Naive thymus-derived CD8-positive, alpha-beta T cell (primary cell): ENCODE data around the gene BST1. TPM values are rescaled to one million over a fixed set of nuclear protein-coding genes. Genes with fewer than 3 reads are reported as not detected.
"Not testable (repeated sequence)": the region's sequence is repeated elsewhere in the genome, so short reads cannot be mapped to it uniquely, and the experiment has no call there.

Experiments used
- ATAC-seq, 2 donors: fragments of 150-1000 bp; cut with Tn5 transposase in 1 of 2; sonication (Bioruptor Pico), chemical (Tn5 transposase) in 1 of 2; 1 replicate in 1 of 2; 2 replicates in 1 of 2; pipeline ENCODE4 v1.10.0; 2021; ENCODE audit warnings: mild to moderate bottlenecking in 2 of 2, moderate library complexity in 2 of 2
- POLR2A ChIA-PET: fragments of 350-600 bp; sonication (Branson Sonifier 250); formaldehyde crosslinking; loops from one replicate; lab custom pipeline; 2021; ENCODE audit warnings: antibody characterized with exemption; lab: Charles Lee
- DNase-seq, 10 donors: peaks; one replicate each; pipeline versions ENCODE4 v3.0.0 to v3.0.0-alpha.2; 2020 to 2022
- H3K27ac Mint-ChIP-seq, 10 donors: one replicate each; pipeline ENCODE4 v1.8.0; 2020 to 2022; ENCODE audit warnings: mild to moderate bottlenecking in 10 of 10, mixed read lengths in 10 of 10, moderate library complexity in 4 of 10, inconsistent platforms in 1 of 10
- H3K27me3 Mint-ChIP-seq, 5 donors: one replicate each; pipeline ENCODE4 v1.8.0; 2021 to 2022; ENCODE audit warnings: mixed read lengths in 5 of 5
- H3K36me3 Mint-ChIP-seq, 3 donors: one replicate each; pipeline ENCODE4 v1.8.0; 2020 to 2022; ENCODE audit warnings: mixed read lengths in 3 of 3, mild to moderate bottlenecking in 2 of 3, inconsistent platforms in 1 of 3
- H3K4me1 Mint-ChIP-seq, 4 donors: one replicate each; pipeline ENCODE4 v1.8.0; 2021 to 2022; ENCODE audit warnings: mixed read lengths in 4 of 4
- H3K4me3 Mint-ChIP-seq, 10 donors: one replicate each; pipeline ENCODE4 v1.8.0; 2020 to 2022; ENCODE audit warnings: mild to moderate bottlenecking in 10 of 10, mixed read lengths in 10 of 10, moderate library complexity in 6 of 10, inconsistent platforms in 1 of 10
- H3K9me3 Mint-ChIP-seq, 9 donors: one replicate each; pipeline ENCODE4 v1.8.0; 2020 to 2022; ENCODE audit warnings: mixed read lengths in 9 of 9, mild to moderate bottlenecking in 3 of 9, inconsistent platforms in 1 of 9, moderate library complexity in 1 of 9
- polyA plus RNA-seq, 3 donors: library from polyadenylated mRNA; unstranded; fragments of 300-500 nt; fragmentation: Illumina TruSeq; gene quantifications; one replicate each; pipeline ENCODE4 v1.2.3, GENCODE V29; 2021
- total RNA-seq, 8 experiments: library from RNA in 2 of 8; stranded (reverse) in 2 of 8; gene quantifications; one replicate each; pipeline ENCODE4 v1.2.3 and lab custom pipeline; 2021 to 2026

Gene BST1
- total and polyA plus RNA-seq, 5 experiments from 2014 or later = 0.23 to 0.49 (median 0.42) TPM

GRCh38 chr4:15717657-15718416, 15.0 kb downstream of the BST1 start:
- H3K4me1 Mint-ChIP-seq = no peaks in the 10 kb centered on the region

GRCh38 chr4:15718465-15718864, 15.6 kb downstream of the BST1 start:
- no peak overlapping the region for H3K4me3 Mint-ChIP-seq
- no peak overlapping the region for H3K27ac Mint-ChIP-seq
- POLR2A ChIA-PET = no interaction called here
- no peaks in the 10 kb centered on the region for H3K27me3 Mint-ChIP-seq
- H3K9me3 Mint-ChIP-seq = no peaks in the 10 kb centered on the region
- no peaks in the 10 kb centered on the region for H3K36me3 Mint-ChIP-seq
- ATAC-seq (no peak), DNase-seq (no peak)
- no peaks in the 10 kb centered on the region for H3K4me1 Mint-ChIP-seq

More at GRCh38 chr4:15717657-15718416, 15.0 kb downstream of the BST1 start:
- H3K27me3 Mint-ChIP-seq = no peaks in the 10 kb centered on the region
- ATAC-seq (no peak), DNase-seq (no peak)
- H3K4me3 Mint-ChIP-seq = no peak overlapping the region
- POLR2A ChIA-PET = no interaction called here
- H3K27ac Mint-ChIP-seq = no peak overlapping the region
- no peaks in the 10 kb centered on the region for H3K9me3 Mint-ChIP-seq
- no peaks in the 10 kb centered on the region for H3K36me3 Mint-ChIP-seq

- POLR2A ChIA-PET = no interaction called here
- no peak for DNase-seq
- no peaks in the 10 kb centered on the region for H3K4me1 Mint-ChIP-seq
- no peaks in the 10 kb centered on the region for H3K9me3 Mint-ChIP-seq
- H3K4me3 Mint-ChIP-seq = no peak overlapping the region
- ATAC-seq = no peak
- no peak overlapping the region for H3K27ac Mint-ChIP-seq
- no peaks in the 10 kb centered on the region for H3K36me3 Mint-ChIP-seq
- H3K27me3 Mint-ChIP-seq = no peaks in the 10 kb centered on the region
These were observed 16.1 kb downstream of the BST1 start for GRCh38 chr4:15718959-15719358.

GRCh38 chr4:15719506-15719905, 16.6 kb downstream of the BST1 start:
- H3K4me3 Mint-ChIP-seq = no peak overlapping the region
- H3K9me3 Mint-ChIP-seq = no peaks in the 10 kb centered on the region
- ATAC-seq = no peak
- no peaks in the 10 kb centered on the region for H3K36me3 Mint-ChIP-seq
- H3K4me1 Mint-ChIP-seq = no peaks in the 10 kb centered on the region
- no peak overlapping the region for H3K27ac Mint-ChIP-seq
- POLR2A ChIA-PET = no interaction called here
- DNase-seq = no peak
- no peaks in the 10 kb centered on the region for H3K27me3 Mint-ChIP-seq

GRCh38 chr4:15720851-15721250, 18.0 kb downstream of the BST1 start:
- Mint-ChIP-seq H3K27me3 (no peaks in the 10 kb centered on the region), H3K9me3 (no peaks in the 10 kb centered on the region), H3K36me3 (no peaks in the 10 kb centered on the region), H3K4me3 (no peak overlapping the region), H3K27ac (no peak overlapping the region), H3K4me1 (peaks cover 0 to 7% (median 2%) of the 10 kb centered on the region in 4 donors)
- DNase-seq = no peak
- no peak for ATAC-seq
- POLR2A ChIA-PET = interaction anchor here (0.7 kb wide), 1 partner anchor 17 kb away, joined by 3 read pairs; no protein-coding TSS in a partner anchor

GRCh38 chr4:15725608-15726007, 22.7 kb downstream of the BST1 start:
- no peak for DNase-seq

GRCh38 chr4:15729910-15730533, 27.2 kb downstream of the BST1 start:
- H3K36me3 Mint-ChIP-seq = no peaks in the 10 kb centered on the region
- no peak overlapping the region for H3K27ac Mint-ChIP-seq
- H3K4me1 Mint-ChIP-seq = peaks cover 12 to 18% (median 13%) of the 10 kb centered on the region in 4 donors
- H3K27me3 Mint-ChIP-seq = no peaks in the 10 kb centered on the region
- no peak overlapping the region for H3K4me3 Mint-ChIP-seq
- POLR2A ChIA-PET = no interaction called here
- H3K9me3 Mint-ChIP-seq = no peaks in the 10 kb centered on the region
- ATAC-seq = peak; percentile 33 to 46
- peak in 8 of 10 donors; percentile 9 to 66 (median 44) for DNase-seq

More at GRCh38 chr4:15725608-15726007, 22.7 kb downstream of the BST1 start:
- H3K4me1 Mint-ChIP-seq = peaks cover 0 to 7% (median 2%) of the 10 kb centered on the region in 4 donors
- no peak for ATAC-seq
- POLR2A ChIA-PET = no interaction called here
- no peak overlapping the region for H3K4me3 Mint-ChIP-seq
- no peaks in the 10 kb centered on the region for H3K9me3 Mint-ChIP-seq
- no peaks in the 10 kb centered on the region for H3K27me3 Mint-ChIP-seq
- H3K36me3 Mint-ChIP-seq = no peaks in the 10 kb centered on the region
- H3K27ac Mint-ChIP-seq = peak overlapping the region in 1 of 10 donors; percentile 58

GRCh38 chr4:15733061-15733460, 30.2 kb downstream of the BST1 start:
- H3K9me3 Mint-ChIP-seq, H3K4me3 Mint-ChIP-seq, POLR2A ChIA-PET, ATAC-seq, H3K27ac Mint-ChIP-seq, DNase-seq, H3K27me3 Mint-ChIP-seq, H3K36me3 Mint-ChIP-seq: not testable (repeated sequence)
- H3K4me1 Mint-ChIP-seq = peaks cover 11 to 37% (median 22%) of the 10 kb centered on the region in 4 donors

GRCh38 chr4:15735536-15735935, 32.7 kb downstream of the BST1 start:
- peaks cover 11 to 37% (median 22%) of the 10 kb centered on the region in 4 donors for H3K4me1 Mint-ChIP-seq
- H3K36me3 Mint-ChIP-seq = peaks cover 0 to 4% (median 0%) of the 10 kb centered on the region in 3 donors
- H3K27ac Mint-ChIP-seq = no peak overlapping the region
- POLR2A ChIA-PET = no interaction called here
- H3K4me3 Mint-ChIP-seq = no peak overlapping the region
- no peaks in the 10 kb centered on the region for H3K27me3 Mint-ChIP-seq
- DNase-seq = no peak
- H3K9me3 Mint-ChIP-seq = peaks cover 0 to 7% (median 0%) of the 10 kb centered on the region in 9 donors
- no peak for ATAC-seq

- Mint-ChIP-seq H3K27ac (peak overlapping the region in 1 of 10 donors; percentile 12), H3K4me1 (peaks cover 11 to 37% (median 22%) of the 10 kb centered on the region in 4 donors), H3K36me3 (peaks cover 0 to 10% (median 7%) of the 10 kb centered on the region in 3 donors), H3K4me3 (no peak overlapping the region), H3K27me3 (no peaks in the 10 kb centered on the region), H3K9me3 (peaks cover 0 to 8% (median 7%) of the 10 kb centered on the region in 9 donors)
- POLR2A ChIA-PET = interaction anchor here (0.5 kb wide), 1 partner anchor 23 kb away, joined by 5 read pairs; no protein-coding TSS in a partner anchor
- ATAC-seq = no peak
- DNase-seq = no peak
These were observed 33.7 kb downstream of the BST1 start for GRCh38 chr4:15736514-15737050.

GRCh38 chr4:15737255-15737654, 34.4 kb downstream of the BST1 start:
- peaks cover 0 to 15% (median 8%) of the 10 kb centered on the region in 9 donors for H3K9me3 Mint-ChIP-seq
- no peak overlapping the region for H3K4me3 Mint-ChIP-seq
- no peaks in the 10 kb centered on the region for H3K27me3 Mint-ChIP-seq
- ATAC-seq (no peak), DNase-seq (no peak)
- POLR2A ChIA-PET = interaction anchor here (0.5 to 0.6 kb wide), 2 partner anchors 17 to 24 kb away, joined by 3 to 5 read pairs; no protein-coding TSS in a partner anchor
- peak overlapping the region in 1 of 10 donors; percentile 69 for H3K27ac Mint-ChIP-seq
- H3K4me1 Mint-ChIP-seq = peaks cover 11 to 37% (median 22%) of the 10 kb centered on the region in 4 donors
- peaks cover 0 to 13% (median 11%) of the 10 kb centered on the region in 3 donors for H3K36me3 Mint-ChIP-seq

GRCh38 chr4:15738877-15739276, 36.0 kb downstream of the BST1 start:
- POLR2A ChIA-PET = interaction anchor here (1.5 kb wide), 1 partner anchor 27 kb away, joined by 4 read pairs; no protein-coding TSS in a partner anchor
- Mint-ChIP-seq H3K36me3 (peaks cover 0 to 18% (median 14%) of the 10 kb centered on the region in 3 donors), H3K27ac (no peak overlapping the region), H3K27me3 (no peaks in the 10 kb centered on the region), H3K9me3 (peaks cover 0 to 25% (median 14%) of the 10 kb centered on the region in 9 donors), H3K4me3 (no peak overlapping the region), H3K4me1 (peaks cover 9 to 31% (median 20%) of the 10 kb centered on the region in 4 donors)
- no peak for DNase-seq
- no peak for ATAC-seq
